ENCODE data around the gene MYO1B. TPM values are rescaled to one million over a fixed set of nuclear protein-coding genes. Genes with fewer than 3 reads are reported as not detected.

MYO1B gene
- total RNA-seq, 3 donors from 2014 or later (not counting 1 experiment from before 2014, with no cell fraction given) = 0.21 to 0.80 (median 0.29) TPM

DNA sequence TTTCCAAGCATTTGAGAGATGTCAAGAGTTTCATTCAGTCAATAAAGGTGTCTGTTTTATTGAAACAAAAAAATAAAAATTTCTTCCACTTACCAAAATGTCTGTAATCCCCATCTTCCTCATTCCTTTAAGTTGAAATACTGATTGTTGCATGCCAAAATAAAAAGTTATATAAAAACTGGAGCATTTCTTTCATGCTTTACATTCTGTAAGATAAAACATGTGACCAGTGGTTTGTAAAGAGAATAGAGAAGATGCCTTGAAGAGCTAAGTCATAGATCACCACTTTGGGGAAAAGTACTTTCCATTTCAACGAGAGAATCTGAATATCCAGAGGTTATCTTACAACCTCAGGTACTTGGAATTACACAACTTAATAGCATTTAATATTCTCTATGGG lies 35.9 kb upstream of the MYO1B start:
- TF ChIP-seq, protein P1, sequence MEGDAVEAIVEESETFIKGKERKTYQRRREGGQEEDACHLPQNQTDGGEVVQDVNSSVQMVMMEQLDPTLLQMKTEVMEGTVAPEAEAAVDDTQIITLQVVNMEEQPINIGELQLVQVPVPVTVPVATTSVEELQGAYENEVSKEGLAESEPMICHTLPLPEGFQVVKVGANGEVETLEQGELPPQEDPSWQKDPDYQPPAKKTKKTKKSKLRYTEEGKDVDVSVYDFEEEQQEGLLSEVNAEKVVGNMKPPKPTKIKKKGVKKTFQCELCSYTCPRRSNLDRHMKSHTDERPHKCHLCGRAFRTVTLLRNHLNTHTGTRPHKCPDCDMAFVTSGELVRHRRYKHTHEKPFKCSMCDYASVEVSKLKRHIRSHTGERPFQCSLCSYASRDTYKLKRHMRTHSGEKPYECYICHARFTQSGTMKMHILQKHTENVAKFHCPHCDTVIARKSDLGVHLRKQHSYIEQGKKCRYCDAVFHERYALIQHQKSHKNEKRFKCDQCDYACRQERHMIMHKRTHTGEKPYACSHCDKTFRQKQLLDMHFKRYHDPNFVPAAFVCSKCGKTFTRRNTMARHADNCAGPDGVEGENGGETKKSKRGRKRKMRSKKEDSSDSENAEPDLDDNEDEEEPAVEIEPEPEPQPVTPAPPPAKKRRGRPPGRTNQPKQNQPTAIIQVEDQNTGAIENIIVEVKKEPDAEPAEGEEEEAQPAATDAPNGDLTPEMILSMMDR (IDR thresholded peaks at IDR 0.05) = no peak
- Histone ChIP-seq H3K9me3 (ENCODE audit: control insufficient read depth, insufficient read depth, low read length) (peaks cover 2% of the 10 kb centered on the region), H3K36me3 (ENCODE audit: control insufficient read depth, insufficient read depth, low read length) (no peaks in the 10 kb centered on the region), H3K4me1 (ENCODE audit: control insufficient read depth, insufficient read depth, low read length) (peaks cover 34% of the 10 kb centered on the region), H3K4me3 (ENCODE audit: low read length) (no peak overlapping the region), H3K27me3 (ENCODE audit: control insufficient read depth, insufficient read depth, low read length) (no peaks in the 10 kb centered on the region), H3K27ac (ENCODE audit: low read length) (no peak overlapping the region)
- Mint-ChIP-seq H3K36me3 (peaks cover 21% of the 10 kb centered on the region), H3K4me1 (peaks cover 25 to 32% of the 10 kb centered on the region in 2 donors), H3K9me3 (peaks cover 4 to 12% of the 10 kb centered on the region in 2 donors), H3K27me3 (ENCODE audit: low read depth in 2 of 2) (peaks cover 0 to 5% of the 10 kb centered on the region in 2 donors), H3K4me3 (no peak overlapping the region), H3K27ac (peak overlapping the region in 1 of 2 donors; percentile 93)
- intact Hi-C loops (cut with micrococcal nuclease) = loop anchor here (5.0 kb wide), 2 partner anchors 82 to 468 kb away; partner anchors contain the start of gene NABP1
- DNase-seq = no peak
- no peak for ATAC-seq
- WGBS (ENCODE audit: insufficient coverage) = no CpG with 5 or more reads among the region's 1 CpG

DNA sequence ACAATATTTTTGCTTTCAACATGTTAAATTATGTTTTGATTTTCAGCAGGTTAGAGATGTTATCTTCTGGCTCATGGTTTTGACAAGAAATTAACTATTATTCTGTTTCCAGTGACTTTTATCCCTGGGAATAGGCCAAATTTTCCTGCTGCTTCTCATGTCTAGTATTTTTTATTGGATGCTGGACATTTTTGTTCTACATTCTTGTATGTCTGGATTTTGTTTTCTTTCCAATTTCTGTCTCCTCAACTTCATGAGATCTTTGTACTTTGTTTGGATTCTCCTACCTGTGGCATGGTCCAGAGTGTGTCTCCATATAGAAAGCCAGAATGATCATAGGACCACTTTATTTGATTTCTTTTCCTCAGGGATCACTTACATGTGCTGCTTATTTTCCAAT lies 33.1 kb upstream of the MYO1B start:
- intact Hi-C loops (cut with micrococcal nuclease) = no loop called here
- Histone ChIP-seq H3K36me3 (ENCODE audit: control insufficient read depth, insufficient read depth, low read length) (no peaks in the 10 kb centered on the region), H3K4me3 (ENCODE audit: low read length) (no peak overlapping the region), H3K27ac (ENCODE audit: low read length) (no peak overlapping the region), H3K4me1 (ENCODE audit: control insufficient read depth, insufficient read depth, low read length) (peaks cover 10% of the 10 kb centered on the region), H3K9me3 (ENCODE audit: control insufficient read depth, insufficient read depth, low read length) (peaks cover under 1% of the 10 kb centered on the region), H3K27me3 (ENCODE audit: control insufficient read depth, insufficient read depth, low read length) (no peaks in the 10 kb centered on the region)
- Mint-ChIP-seq H3K4me1 (peaks cover 4 to 5% of the 10 kb centered on the region in 2 donors), H3K27ac (no peak overlapping the region), H3K9me3 (peaks cover 3 to 9% of the 10 kb centered on the region in 2 donors), H3K27me3 (ENCODE audit: low read depth in 2 of 2) (peaks cover 7 to 8% of the 10 kb centered on the region in 2 donors), H3K36me3 (peaks cover 21% of the 10 kb centered on the region), H3K4me3 (no peak overlapping the region)
- TF ChIP-seq, protein P1 (IDR thresholded peaks at IDR 0.05) = no peak
- DNase-seq (no peak), ATAC-seq (no peak)

DNA sequence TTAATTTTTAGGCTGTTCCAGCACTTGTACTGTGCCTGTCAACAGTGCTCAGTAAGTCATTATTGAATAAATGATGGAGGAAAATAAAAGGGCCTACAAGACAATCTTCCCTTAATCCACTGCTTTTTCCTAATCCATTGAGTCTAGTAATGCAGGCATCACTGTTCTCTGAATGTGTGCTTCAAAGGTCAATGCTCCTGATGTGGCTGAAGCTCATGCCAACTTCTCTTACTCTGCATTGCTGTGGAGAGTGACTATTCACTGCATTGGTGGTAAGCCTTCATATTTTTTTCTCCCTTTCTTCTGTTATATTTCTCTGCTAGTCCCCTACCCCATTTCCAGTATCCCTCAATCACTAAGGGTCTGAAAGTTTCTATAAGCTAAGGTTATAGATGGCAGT lies 31.9 kb upstream of the MYO1B start:
- Mint-ChIP-seq H3K27me3 (ENCODE audit: low read depth in 2 of 2) (peaks cover 7 to 8% of the 10 kb centered on the region in 2 donors), H3K9me3 (peaks cover 3 to 9% of the 10 kb centered on the region in 2 donors), H3K27ac (no peak overlapping the region), H3K4me3 (no peak overlapping the region), H3K36me3 (peaks cover 21% of the 10 kb centered on the region), H3K4me1 (peaks cover 3 to 4% of the 10 kb centered on the region in 2 donors)
- H3K27ac ChIP-seq (ENCODE audit: low read length) = no peak overlapping the region
- no peaks in the 10 kb centered on the region for H3K9me3 ChIP-seq (ENCODE audit: control insufficient read depth, insufficient read depth, low read length)
- peaks cover 3% of the 10 kb centered on the region for H3K4me1 ChIP-seq (ENCODE audit: control insufficient read depth, insufficient read depth, low read length)
- no peak overlapping the region for H3K4me3 ChIP-seq (ENCODE audit: low read length)
- ATAC-seq (no peak), DNase-seq (no peak)
- H3K27me3 ChIP-seq (ENCODE audit: control insufficient read depth, insufficient read depth, low read length) = no peaks in the 10 kb centered on the region
- intact Hi-C loops (cut with micrococcal nuclease) = no loop called here
- TF ChIP-seq, protein P1 (IDR thresholded peaks at IDR 0.05) = no peak
- H3K36me3 ChIP-seq (ENCODE audit: control insufficient read depth, insufficient read depth, low read length) = no peaks in the 10 kb centered on the region

GRCh38 chr2:191215230-191215629 lies 30.0 kb upstream of the MYO1B start:
- H3K4me3 ChIP-seq (ENCODE audit: low read length) = no peak overlapping the region
- H3K9me3 ChIP-seq (ENCODE audit: control insufficient read depth, insufficient read depth, low read length) = no peaks in the 10 kb centered on the region
- no peak overlapping the region for H3K27ac ChIP-seq (ENCODE audit: low read length)
- H3K36me3 ChIP-seq (ENCODE audit: control insufficient read depth, insufficient read depth, low read length) = no peaks in the 10 kb centered on the region
- ATAC-seq (no peak), DNase-seq (no peak)
- Mint-ChIP-seq H3K4me3 (no peak overlapping the region), H3K27me3 (ENCODE audit: low read depth in 2 of 2) (peaks cover 7 to 8% of the 10 kb centered on the region in 2 donors), H3K4me1 (peaks cover 10 to 15% of the 10 kb centered on the region in 2 donors), H3K27ac (no peak overlapping the region), H3K9me3 (peaks cover 3 to 9% of the 10 kb centered on the region in 2 donors), H3K36me3 (peaks cover 21% of the 10 kb centered on the region)
- H3K4me1 ChIP-seq (ENCODE audit: control insufficient read depth, insufficient read depth, low read length) = no peaks in the 10 kb centered on the region
- intact Hi-C loops (cut with micrococcal nuclease) = no loop called here
- TF ChIP-seq, protein P1 (IDR thresholded peaks at IDR 0.05) = no peak
- no peaks in the 10 kb centered on the region for H3K27me3 ChIP-seq (ENCODE audit: control insufficient read depth, insufficient read depth, low read length)
- 90% methylated on average over 1 of the region's 1 CpG for WGBS (ENCODE audit: insufficient coverage)
